GM10266 (cell line): ENCODE measurements around the gene MTG2.

Experiments used
- DNase-seq: peaks from one replicate; pipeline ENCODE4 v3.0.0; 2012; ENCODE audit errors: extremely low spot score
- CTCF ChIP-seq: IDR thresholded peaks from 2 replicates; pipeline ENCODE4 v1.5.1; 2012; ENCODE audit warnings: mild to moderate bottlenecking, low read depth; ENCODE audit not compliant: control insufficient read depth, insufficient read depth; ENCODE audit errors: missing control alignments

MTG2 gene

GRCh38 chr20:62182469-62183425 lies at the start of gene MTG2:
TSS of gene MTG2 (plus strand) at chr20:62183028. CDS start at chr20:62193421, 10,393 bp downstream.
- no peak for TF ChIP-seq CTCF
- DNase-seq: peak; percentile 99

GRCh38 chr20:62133051-62133845 lies 49.6 kb upstream of the MTG2 start:
- DNase-seq: no peak
- no peak for TF ChIP-seq CTCF

- DNase-seq: no peak
- TF ChIP-seq CTCF: no peak
These were observed 49.0 kb upstream of the MTG2 start for GRCh38 chr20:62133864-62134263.

GRCh38 chr20:62134735-62135231 lies 48.0 kb upstream of the MTG2 start:
- DNase-seq: no peak

GRCh38 chr20:62135573-62136266 lies 47.1 kb upstream of the MTG2 start:
- no peak for DNase-seq
- no peak for TF ChIP-seq CTCF

More at GRCh38 chr20:62134735-62135231, 48.0 kb upstream of the MTG2 start:
- no peak for TF ChIP-seq CTCF

GRCh38 chr20:62136283-62137091 lies 46.3 kb upstream of the MTG2 start:
- peak; percentile 83 for TF ChIP-seq CTCF
- peak; percentile 71 for DNase-seq
